A673 (cell line): ENCODE data around the gene SLC7A1.

Experiments used
- CTCF ChIP-seq: fragments of 300-800, 200-600 bp; sonication (generic); conservative IDR thresholded peaks from 2 replicates; pipeline ENCODE4 v1.5.1; 2017; ENCODE audit warnings: low read depth, mild to moderate bottlenecking, antibody characterized with exemption, low read length, moderate library complexity, mixed read lengths
- EZH2 ChIP-seq: fragments of 200-600 bp; sonication (generic); IDR thresholded peaks from 2 replicates; pipeline ENCODE4 v1.6.1; 2017; ENCODE audit warnings: borderline replicate concordance, low read depth, mild to moderate bottlenecking, mixed read lengths, antibody characterized with exemption, low read length; ENCODE audit not compliant: poor library complexity, severe bottlenecking

- no peak for TF ChIP-seq CTCF
- no peak for TF ChIP-seq EZH2
These were observed 78.6 kb downstream of the SLC7A1 start for GRCh38 chr13:29516880-29517279.
